GM21723 (cell line): ENCODE measurements around the gene EVI5.

Experiments
- ATAC-seq: cut with Tn5 transposase; IDR thresholded peaks from one replicate; pipeline ENCODE4 v1.9.1; 2021; ENCODE audit warnings: mild to moderate bottlenecking, moderate library complexity; ENCODE audit not compliant: unreplicated experiment

Gene EVI5

GRCh38 chr1:92466683-92467352, 318.1 kb downstream of the EVI5 start:
- ATAC-seq: no peak

- ATAC-seq: no peak
Observed at GRCh38 chr1:92465256-92465647, 319.7 kb downstream of the EVI5 start.

GRCh38 chr1:92464588-92465255, 320.2 kb downstream of the EVI5 start:
- ATAC-seq: no peak

- peak; percentile 81 for ATAC-seq
Observed at GRCh38 chr1:92461364-92462097, 323.4 kb downstream of the EVI5 start.

- ATAC-seq: no peak
Observed at GRCh38 chr1:92459871-92460320, 325.0 kb downstream of the EVI5 start.
